Mesothelial cell of epicardium (in vitro differentiated cells): ENCODE results near the gene GMPPB. TPM values are rescaled to one million over a fixed set of nuclear protein-coding genes. Genes with fewer than 3 reads are reported as not detected.

Experiments used
- DNase-seq, 2 experiments: peaks; one replicate each; pipeline ENCODE4 v3.0.0; 2021; ENCODE audit warnings: low spot score in 2 of 2; ENCODE audit not compliant: unreplicated experiment in 2 of 2
- H3K27ac Mint-ChIP-seq: 2 replicates; pipeline ENCODE4 v1.8.0; 2021; ENCODE audit warnings: mixed read lengths
- H3K27me3 Mint-ChIP-seq: 2 replicates; pipeline ENCODE4 v1.8.0; 2021; ENCODE audit warnings: low read depth, mixed read lengths
- H3K36me3 Mint-ChIP-seq: 2 replicates; pipeline ENCODE4 v1.8.0; 2021; ENCODE audit warnings: mixed read lengths
- H3K4me1 Mint-ChIP-seq: 2 replicates; pipeline ENCODE4 v1.8.0; 2021; ENCODE audit warnings: mixed read lengths
- H3K4me3 Mint-ChIP-seq: 2 replicates; pipeline ENCODE4 v1.8.0; 2021; ENCODE audit warnings: mild to moderate bottlenecking, moderate library complexity, mixed read lengths
- H3K9me3 Mint-ChIP-seq: 2 replicates; pipeline ENCODE4 v1.8.0; 2021; ENCODE audit warnings: mixed read lengths
- CTCF ChIP-seq: fragments of 200-600 bp; sonication (generic); IDR thresholded peaks from one replicate; pipeline ENCODE4 v1.5.0; 2021; ENCODE audit warnings: antibody characterized with exemption; ENCODE audit not compliant: unreplicated experiment
- total RNA-seq: library from RNA; stranded (reverse); gene quantifications from 3 replicates; pipeline ENCODE4 v1.2.1, GENCODE V29; 2021

GMPPB gene
- total RNA-seq, 1 donor from 2014 or later, result 32.3 TPM

- H3K36me3 Mint-ChIP-seq, result peaks cover 15% of the 10 kb centered on the region
- peaks cover 5% of the 10 kb centered on the region for H3K9me3 Mint-ChIP-seq
- no peaks in the 10 kb centered on the region for H3K27me3 Mint-ChIP-seq
- H3K27ac Mint-ChIP-seq, result no peak overlapping the region
- no peak for DNase-seq
- no peak overlapping the region for H3K4me3 Mint-ChIP-seq
- no peak for TF ChIP-seq CTCF
- peaks cover 5% of the 10 kb centered on the region for H3K4me1 Mint-ChIP-seq
Measured at GRCh38 chr3:49763981-49764380, 40.2 kb upstream of the GMPPB start.

GRCh38 chr3:49761661-49762060 is 37.9 kb upstream of the GMPPB start:
- Mint-ChIP-seq H3K4me3 (no peak overlapping the region), H3K27ac (no peak overlapping the region)

GRCh38 chr3:49759226-49759625 is 35.5 kb upstream of the GMPPB start:
- no peak for DNase-seq

More at GRCh38 chr3:49761661-49762060, 37.9 kb upstream of the GMPPB start:
- peaks cover 5% of the 10 kb centered on the region for H3K4me1 Mint-ChIP-seq
- TF ChIP-seq CTCF, result no peak
- H3K36me3 Mint-ChIP-seq, result peaks cover 11% of the 10 kb centered on the region
- no peaks in the 10 kb centered on the region for H3K27me3 Mint-ChIP-seq
- DNase-seq, result no peak
- peaks cover 5% of the 10 kb centered on the region for H3K9me3 Mint-ChIP-seq

GRCh38 chr3:49757197-49757596 is 33.4 kb upstream of the GMPPB start:
- Mint-ChIP-seq H3K4me3 (no peak overlapping the region), H3K27me3 (no peaks in the 10 kb centered on the region), H3K9me3 (no peaks in the 10 kb centered on the region), H3K4me1 (peaks cover 19% of the 10 kb centered on the region), H3K27ac (no peak overlapping the region), H3K36me3 (peaks cover 4% of the 10 kb centered on the region)
- DNase-seq, result no peak
- TF ChIP-seq CTCF, result no peak

More at GRCh38 chr3:49759226-49759625, 35.5 kb upstream of the GMPPB start:
- H3K4me1 Mint-ChIP-seq, result peaks cover 11% of the 10 kb centered on the region
- H3K27me3 Mint-ChIP-seq, result no peaks in the 10 kb centered on the region
- no peak overlapping the region for H3K4me3 Mint-ChIP-seq
- H3K36me3 Mint-ChIP-seq, result peaks cover 3% of the 10 kb centered on the region
- H3K9me3 Mint-ChIP-seq, result no peaks in the 10 kb centered on the region
- TF ChIP-seq CTCF, result no peak
- peak overlapping the region; percentile 49 for H3K27ac Mint-ChIP-seq

GRCh38 chr3:49756036-49756435 is 32.3 kb upstream of the GMPPB start:
- Mint-ChIP-seq H3K27me3 (no peaks in the 10 kb centered on the region), H3K4me1 (peaks cover 19% of the 10 kb centered on the region), H3K27ac (peak overlapping the region; percentile 52), H3K9me3 (no peaks in the 10 kb centered on the region), H3K36me3 (peaks cover 4% of the 10 kb centered on the region), H3K4me3 (no peak overlapping the region)
- TF ChIP-seq CTCF, result no peak
- no peak for DNase-seq

- no peak overlapping the region for H3K27ac Mint-ChIP-seq
- no peak for TF ChIP-seq CTCF
- peaks cover 18% of the 10 kb centered on the region for H3K4me1 Mint-ChIP-seq
- no peak for DNase-seq
- H3K9me3 Mint-ChIP-seq, result no peaks in the 10 kb centered on the region
- H3K4me3 Mint-ChIP-seq, result no peak overlapping the region
- H3K27me3 Mint-ChIP-seq, result no peaks in the 10 kb centered on the region
- H3K36me3 Mint-ChIP-seq, result peaks cover 8% of the 10 kb centered on the region
Measured at GRCh38 chr3:49754536-49754935, 30.8 kb upstream of the GMPPB start.
